ENCODE measurements around the gene PRLH.

PRLH gene

DNA sequence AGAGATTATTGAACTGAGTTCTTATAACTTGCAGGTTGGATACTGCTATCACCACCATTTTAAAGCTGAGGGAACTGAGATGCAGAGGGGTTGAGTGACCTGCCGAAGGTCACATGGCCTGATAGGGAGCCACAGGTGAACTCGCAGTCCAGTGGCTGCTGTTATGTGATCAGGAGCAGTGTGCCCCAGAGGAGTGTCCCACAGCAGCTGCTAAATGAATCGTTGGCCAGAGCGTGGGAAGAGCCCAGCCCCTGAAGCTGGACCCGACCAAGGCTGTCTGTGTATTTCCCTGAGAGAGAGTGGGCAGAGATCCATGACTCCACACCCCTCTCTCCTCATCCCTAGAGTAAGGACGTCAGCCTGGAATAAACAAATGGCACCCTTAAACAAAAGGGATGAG, 26.7 kb upstream of the PRLH start:
- no peak for DNase-seq (ENCODE audit: low read depth in 2 of 2)

DNA sequence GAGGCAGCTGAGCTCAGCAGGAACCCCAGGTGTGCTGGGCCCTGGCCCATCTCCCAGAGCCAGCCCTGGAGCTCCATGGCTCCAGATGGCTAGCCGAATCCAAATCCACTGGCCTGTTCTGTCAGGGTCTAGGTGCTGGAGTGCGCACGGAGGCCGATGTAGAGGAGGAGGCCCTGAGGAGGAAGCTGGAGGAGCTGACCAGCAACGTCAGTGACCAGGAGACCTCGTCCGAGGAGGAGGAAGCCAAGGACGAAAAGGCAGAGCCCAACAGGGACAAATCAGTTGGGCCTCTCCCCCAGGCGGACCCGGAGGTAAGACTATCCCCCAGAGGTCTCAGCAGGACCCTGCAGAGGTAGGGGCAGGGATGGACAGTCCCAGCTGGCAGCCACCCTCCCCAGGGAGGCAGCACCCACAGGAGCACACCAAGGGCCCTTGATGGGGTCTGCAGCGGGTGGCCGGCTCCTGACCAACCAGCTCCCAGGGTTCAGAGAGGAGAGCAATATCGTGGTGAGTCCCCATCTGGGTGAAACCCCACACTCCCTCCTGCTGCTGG, 26.1 kb upstream of the PRLH start:
- no peak for DNase-seq (ENCODE audit: low read depth in 2 of 2)

DNA sequence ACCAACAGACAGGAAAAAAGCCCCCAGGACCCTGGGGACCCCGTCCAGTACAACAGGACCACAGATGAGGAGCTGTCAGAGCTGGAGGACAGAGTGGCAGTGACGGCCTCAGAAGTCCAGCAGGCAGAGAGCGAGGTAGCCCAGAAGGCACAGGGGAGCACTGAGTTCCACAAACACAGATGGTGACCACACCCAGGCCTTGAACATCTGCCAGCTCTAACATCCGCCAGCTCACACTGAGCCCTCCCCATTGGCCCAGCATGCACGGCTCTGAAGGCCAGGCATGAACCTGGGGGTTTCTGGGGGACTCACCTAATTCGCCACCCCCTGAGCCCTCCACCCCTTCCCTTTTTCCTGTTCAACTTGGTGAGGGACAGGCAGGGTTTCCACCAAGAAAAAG, 25.6 kb upstream of the PRLH start:
- no peak for DNase-seq (ENCODE audit: low read depth in 2 of 2)

DNA sequence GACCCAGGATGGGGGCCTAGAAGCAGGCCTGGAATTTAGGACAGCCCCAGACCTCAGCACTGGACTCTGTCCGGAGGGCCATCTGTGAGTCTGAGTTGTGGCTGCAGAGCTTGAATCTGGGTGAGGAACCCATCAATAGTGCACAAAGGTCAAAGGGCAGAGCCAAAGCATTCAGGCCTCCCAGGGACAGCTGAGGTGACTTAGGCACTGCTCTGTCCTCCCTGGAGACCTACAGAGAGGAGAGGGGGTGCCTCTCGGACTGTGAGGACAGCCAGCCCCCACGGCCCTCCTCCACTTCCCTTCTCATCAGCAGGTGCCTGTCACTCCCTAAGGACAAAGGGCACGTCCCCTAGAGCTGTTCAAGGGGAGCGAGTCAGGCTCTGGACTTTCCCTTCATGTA, 25.1 kb upstream of the PRLH start:
- no peak for DNase-seq (ENCODE audit: low read depth in 2 of 2)

DNA sequence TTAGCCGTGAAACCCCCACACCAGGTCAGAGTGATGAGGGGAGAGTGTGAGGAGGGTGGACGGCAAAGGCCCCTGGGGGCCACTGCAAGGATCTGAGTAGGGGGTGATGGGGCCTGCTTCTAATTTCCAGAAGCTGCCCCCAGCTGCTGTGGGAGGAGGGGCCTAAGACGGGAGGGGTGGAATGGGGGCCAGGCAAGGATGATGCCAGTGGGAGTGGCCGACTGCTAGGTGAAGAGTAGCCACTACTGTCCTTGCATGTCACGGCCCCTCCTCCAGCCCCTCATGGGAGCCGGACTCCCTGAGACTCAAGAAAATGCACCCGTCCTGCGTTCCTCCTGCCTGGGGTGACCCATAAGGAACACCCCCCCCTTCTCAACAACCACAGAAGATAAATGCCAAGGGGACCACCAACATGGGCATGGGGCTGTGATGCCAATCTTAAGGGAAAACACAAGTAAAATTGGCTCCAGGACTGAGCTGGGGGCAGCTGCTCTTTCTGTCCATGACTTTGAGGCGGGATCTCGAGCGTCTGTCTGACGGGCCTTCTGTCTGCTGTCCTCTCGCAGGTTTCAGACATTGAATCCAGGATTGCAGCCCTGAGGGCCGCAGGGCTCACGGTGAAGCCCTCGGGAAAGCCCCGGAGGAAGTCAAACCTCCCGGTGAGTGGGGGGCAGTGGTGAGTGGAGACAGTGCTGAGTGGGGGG, 24.2 kb upstream of the PRLH start:
- no peak for DNase-seq (ENCODE audit: low read depth in 2 of 2)

DNA sequence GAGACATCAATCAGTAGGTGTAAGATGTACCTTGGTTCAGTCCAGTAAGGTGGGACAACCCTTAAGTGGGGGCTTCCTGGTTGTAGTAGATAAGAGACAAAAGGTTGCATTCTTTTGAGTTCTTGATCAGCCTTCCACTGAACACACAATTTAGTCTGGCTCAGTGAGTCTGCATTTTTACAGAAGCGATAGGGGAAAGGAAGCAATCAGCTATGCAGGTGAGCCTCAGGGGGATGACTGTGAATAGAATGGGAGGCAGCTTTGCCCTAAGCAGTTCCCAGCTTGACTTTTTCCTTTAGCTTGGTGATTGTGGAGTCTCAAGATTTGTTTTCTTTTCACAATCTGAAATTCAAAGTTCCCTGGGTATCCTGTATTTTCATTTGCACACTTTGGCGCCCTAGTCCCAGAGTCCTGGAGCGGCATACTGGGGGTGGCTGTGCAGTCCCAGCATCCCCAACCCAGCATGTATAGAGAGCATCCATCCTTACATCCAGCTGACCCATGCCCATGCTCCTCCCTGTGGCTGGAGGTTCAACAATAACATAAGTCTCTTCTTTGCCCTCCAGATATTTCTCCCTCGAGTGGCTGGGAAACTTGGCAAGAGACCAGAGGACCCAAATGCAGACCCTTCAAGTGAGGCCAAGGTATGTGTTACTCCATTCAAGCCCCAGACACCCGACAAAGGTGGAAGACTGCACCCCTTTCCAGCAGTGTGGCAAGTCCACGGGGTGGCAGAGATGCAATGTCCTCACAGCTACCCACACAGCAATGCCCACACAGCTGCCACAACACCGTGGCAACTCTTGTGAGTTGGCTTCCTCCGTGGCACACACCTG, 20.1 kb upstream of the PRLH start:
- DNase-seq (ENCODE audit: low read depth in 2 of 2), result no peak

DNA sequence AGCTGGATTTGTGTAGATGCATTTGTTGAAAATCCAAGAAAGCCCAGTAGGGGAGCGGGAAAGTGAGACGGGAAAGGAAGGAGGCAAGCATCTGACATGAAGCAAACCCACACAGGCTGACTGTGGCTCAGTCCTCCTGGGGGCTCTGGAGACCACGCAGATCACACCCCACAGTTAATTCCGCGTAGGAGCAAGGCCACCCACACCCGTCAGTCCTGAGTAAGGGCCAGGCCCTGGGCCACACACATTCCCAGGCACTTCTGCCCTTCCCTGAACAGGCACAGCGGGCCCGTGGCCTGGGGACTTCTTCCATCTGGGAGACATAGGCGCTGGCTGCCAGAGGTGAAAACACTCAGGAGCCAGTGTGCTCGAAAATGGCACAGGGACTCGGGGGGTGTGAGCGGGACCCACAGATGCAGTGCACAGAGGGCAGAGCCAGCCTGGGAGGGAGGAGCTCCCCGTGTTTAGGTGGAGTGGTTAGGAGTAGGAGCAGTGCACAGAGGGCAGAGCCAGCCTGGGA, 19.4 kb upstream of the PRLH start:
- no peak for DNase-seq (ENCODE audit: low read depth in 2 of 2)

DNA sequence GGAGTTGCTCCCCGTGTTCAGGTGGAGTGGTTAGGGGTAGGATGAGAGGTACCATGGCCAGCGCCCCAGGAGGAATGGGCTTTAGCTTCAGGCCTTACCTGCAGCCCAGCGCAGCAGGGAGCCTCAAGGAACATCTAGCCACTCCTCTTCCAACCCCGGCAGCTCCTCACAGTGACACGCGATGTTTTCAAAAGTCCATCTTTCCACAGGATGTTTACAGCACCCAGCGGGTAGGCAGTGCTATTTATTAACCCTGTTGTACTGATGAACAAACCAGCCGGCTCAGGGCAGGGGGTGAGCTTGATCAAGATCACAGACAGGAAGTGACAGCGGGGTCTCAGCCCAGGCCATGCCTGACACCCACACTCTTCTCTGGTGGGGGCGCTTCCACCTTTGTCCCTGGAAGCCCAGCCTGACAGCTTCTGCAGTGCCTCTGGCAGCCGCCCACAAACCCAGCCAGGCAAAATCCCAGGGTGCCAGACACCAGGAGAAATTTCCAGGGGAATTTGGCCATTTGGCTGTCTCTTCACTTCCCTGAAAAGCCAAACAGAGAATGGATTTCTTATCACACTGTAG, 18.4 kb upstream of the PRLH start:
- no peak for DNase-seq (ENCODE audit: low read depth in 2 of 2)

DNA sequence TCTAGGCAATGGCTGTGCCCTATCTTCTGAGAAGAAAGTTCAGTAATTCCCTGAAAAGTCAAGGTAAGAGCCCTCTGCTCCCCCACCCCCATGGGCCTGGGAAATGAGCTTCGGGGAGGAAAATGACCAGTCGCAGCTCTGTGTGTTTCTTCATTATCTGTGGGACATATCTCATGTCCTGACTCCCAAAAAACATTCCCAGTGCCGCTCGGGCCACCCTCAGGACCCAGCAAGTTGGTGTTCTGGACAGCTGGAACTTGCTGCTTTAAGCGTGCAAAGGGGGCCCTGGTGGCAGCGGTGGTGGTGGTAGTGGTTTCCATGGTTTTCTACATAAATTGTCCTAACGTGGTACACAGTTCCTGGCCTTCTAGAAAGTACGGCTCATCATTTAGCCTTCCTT, 17.2 kb upstream of the PRLH start:
- DNase-seq (ENCODE audit: low read depth in 2 of 2), result no peak

DNA sequence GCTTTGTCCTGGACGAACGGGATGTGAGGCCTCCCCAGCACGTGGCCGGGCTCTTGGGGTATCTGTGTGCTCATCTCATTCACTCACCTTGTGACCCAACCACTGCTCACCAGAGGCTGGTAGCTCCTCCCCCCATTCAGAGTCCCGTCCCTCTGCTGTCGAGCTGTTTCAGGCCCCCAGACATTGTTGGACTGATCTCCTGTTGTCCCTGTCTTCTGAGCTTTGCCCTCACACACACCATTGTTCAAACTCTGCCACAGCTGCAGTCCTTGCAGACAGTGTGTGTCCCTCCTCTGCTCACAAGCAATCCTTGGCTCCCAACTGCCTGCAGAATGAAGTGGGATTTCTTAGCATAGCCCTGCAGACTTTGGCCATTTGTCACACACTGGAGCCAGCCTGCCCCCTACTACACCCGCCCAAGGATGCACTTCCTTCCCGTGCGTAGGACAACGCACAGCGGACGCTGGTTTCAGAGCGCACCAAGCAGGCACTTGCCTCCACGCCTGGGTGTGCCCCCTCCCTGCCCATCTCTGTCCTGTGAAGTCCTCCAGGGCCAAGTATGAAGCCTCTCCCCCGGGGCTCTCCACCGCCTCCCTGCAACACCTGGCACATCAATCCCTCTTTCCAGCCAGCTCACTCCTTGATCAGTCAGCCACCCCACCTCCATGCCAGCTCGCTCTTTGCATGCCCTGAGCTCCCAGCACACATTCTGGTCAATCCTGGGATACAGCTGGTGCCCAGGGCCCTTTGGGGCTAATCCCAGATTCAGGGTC, 16.5 kb upstream of the PRLH start:
- no peak for DNase-seq (ENCODE audit: low read depth in 2 of 2)

DNA sequence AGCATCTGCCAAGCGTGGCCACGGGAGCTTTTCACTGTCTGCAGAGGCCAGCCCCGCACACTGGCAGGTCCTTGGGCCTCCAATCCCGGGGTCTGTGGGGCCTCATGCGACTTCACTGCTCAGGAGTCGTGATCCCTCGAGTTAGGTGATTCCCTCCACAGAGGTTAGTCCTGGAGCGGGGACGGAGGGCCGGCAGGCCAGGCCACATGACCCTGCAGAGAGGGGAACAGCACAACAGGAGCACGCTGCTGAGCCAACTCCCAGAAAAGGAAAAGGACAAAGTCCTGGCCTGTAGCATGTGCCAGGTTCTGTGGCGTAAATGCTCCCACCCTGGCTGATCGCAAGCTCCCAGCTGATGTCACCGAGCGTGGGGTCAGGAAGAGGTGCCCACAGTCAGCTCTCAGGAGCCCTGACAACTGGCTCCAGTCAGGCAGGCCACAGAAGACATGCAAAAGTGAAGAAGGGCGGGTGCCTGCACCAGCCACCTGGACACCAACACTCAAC, 15.3 kb upstream of the PRLH start:
- DNase-seq (ENCODE audit: low read depth in 2 of 2), result no peak

DNA sequence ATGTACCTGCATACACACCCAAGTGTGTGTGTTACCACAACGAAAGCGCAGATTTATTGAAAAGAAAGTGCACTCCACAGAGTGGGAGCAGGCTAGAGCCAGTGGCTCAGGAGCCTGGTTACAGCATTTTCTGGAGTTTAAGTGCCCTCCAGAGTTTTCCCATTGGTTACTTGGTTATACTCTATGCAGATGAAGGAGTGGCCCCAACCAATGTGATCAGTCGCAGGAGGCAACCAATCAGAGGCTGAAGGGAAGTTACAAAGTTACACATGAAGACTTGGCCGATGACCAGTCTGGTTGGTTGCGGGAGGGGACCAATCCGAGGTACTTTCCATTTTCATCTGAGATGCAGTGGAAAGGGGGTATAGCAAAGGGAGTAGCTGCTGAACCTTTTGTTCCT, 13.5 kb upstream of the PRLH start:
- no peak for DNase-seq (ENCODE audit: low read depth in 2 of 2)

DNA sequence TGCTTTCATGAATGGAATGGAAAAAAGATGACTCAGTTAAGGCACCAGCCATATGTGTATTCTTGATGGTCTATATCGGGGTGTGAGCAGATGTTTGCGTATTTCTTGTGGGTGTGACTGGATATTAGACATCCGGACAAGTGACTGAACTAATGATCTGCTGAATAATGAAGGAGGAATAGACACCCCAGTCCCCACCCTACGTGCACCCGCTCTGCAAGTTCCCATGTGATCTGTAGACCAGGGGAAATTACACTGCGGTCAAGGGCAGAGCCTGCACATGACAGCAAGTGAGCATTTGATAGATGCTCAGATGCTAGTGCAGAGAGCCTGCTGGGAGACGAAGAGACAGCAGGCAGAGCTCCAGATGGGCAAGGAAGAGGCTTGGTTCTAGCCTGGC, 12.4 kb upstream of the PRLH start:
- no peak for DNase-seq (ENCODE audit: low read depth in 2 of 2)

DNA sequence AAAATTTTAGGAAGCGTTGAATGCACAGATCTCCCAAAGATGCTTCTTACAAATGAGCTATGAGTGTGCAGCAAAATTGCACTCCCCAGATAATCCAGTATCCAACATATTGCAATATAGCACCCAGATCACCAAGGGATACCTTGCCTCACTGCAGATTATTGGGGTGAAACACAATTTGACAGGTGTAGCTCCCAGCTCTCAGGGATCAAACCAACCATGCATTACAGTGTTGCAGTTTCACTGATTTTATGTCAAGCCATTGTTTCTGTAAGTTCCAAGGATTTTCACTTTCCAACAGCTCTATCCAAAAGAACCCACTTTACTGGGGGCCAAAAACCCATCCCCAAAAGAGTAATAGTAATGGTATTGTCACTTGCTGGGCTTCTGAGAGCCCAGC, 10.8 kb upstream of the PRLH start:
- no peak for DNase-seq (ENCODE audit: low read depth in 2 of 2)

DNA sequence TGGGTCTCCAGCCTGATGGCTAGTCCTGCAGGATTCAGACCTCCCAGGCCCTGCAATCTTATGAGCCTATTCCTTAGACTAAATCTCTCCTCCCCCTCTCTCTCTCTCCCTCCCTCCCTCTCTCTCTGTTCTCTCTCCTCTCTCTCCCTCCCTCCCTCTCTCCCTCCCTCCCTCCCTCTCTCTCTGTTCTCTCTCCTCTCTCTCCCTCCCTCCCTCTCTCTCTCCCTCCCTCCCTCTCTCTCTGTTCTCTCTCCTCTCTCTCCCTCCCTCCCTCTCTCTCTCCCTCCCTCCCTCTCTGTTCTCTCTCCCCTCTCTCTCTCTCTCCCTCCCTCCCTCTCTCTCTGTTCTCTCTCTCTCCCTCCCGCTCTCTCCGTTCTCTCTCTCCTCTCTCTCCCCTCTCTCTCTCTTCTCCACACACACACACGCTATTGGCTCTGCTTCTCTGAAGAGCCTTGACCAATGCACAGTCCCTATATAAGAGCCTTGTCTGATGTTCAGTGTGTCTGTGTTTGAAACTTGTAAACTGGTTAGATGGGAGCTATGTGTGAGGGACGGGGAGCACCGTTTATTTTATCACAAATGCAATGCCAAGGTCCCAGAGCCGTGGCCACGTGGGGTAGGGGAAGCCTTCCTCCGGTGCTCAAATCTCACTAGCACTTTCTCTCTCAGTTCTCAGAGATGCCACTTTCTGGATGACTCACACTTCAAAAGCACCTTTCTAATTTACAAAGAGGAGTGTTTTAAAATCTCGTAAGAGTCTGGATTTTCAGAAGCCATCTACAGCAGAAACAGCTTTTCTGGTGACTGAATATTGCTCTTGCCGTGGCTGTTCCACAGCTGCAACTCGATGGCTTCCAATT, 9.4 kb upstream of the PRLH start:
- DNase-seq (ENCODE audit: low read depth in 2 of 2), result no peak

DNA sequence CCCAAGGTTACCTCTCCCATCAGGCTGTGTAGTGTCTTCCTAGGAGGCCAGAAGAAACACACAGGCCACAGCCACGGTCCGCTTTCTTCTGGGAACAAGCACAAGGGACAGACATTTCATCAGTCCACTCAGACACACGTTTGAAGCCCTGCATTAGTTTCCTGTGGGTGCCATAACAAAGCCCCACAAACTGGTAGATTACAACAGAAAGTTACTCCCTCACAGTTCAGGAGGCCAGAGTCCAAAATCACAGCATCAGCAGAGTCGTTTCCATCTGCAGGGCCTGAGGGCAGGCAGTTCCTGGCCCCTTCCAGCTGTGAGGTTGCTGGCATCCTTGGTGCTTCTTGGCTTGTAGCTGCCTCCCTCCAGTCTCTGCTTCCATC, 8.8 kb upstream of the PRLH start:
- DNase-seq (ENCODE audit: low read depth in 2 of 2), result no peak

DNA sequence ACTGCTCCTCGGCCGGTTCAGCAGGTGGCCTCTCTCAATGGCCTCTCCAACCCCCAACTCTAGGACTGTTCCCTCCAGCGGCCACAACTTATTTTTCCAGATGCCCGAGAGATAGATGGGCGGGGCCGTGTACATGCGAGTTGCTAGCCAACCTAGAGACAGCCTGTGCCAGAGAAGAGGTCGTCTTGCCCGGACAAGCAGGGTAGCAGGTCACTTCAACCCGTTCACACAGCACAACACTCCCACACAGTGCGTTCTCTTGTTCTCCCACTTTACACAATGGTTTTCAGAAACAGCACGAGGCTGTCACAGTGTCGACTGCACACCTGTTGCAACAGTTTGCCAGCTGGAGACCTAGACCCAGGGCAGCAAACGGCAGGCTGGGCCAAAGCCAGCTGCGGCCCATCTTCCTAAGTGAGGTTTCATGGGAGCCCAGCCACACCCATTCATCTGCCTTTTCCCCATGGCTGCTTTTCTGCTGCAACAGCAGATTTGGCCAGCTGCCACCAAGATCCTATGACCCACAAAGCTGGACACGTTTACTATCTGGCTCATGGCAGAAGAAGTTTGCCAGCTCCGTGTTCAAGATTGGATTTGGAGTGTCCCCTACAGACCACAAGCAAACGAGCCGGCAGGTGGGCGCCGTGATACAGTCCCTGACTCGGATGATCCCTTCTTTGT, 7.3 kb upstream of the PRLH start:
- no peak for DNase-seq (ENCODE audit: low read depth in 2 of 2)

DNA sequence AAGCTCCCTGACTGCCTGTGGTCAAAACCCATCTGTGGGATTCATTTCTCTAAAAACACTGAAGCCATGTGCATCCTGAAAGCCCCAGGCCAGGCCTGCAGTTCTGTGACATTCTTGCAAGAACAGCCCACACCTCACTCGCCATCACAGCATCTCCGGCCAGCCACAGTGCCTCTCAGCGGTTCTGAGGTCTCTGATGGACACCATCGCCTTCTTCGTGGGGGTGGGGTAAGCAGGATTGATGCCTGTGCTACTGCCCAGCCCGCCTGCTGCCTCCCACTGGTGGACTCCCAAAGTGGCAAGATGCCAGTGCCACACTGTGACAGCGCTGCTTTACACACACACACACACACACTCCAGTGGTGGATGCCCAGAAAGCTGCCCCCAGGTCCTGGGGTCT, 5.2 kb upstream of the PRLH start:
- no peak for DNase-seq (ENCODE audit: low read depth in 2 of 2)

DNA sequence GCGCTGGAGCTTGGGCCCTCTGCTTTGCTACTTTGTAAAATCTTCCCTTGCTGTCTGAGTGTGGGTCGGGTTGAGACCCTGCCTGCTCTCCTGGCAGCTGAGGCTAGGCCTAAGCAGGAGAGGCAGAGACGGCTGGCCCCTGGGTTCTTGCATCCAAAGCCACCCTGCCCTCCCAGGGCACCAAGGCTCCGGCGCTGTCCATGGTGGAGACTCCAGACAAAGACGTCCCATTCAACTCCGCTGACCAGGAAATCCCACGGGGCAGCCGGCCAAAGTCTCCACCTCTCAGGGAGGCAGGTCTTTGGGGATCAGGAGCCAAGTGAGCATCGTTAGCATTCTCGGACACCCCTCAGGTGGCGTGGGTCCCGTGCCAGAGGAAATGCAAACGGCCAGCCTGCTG, 2.6 kb upstream of the PRLH start:
- no peak for DNase-seq (ENCODE audit: low read depth in 2 of 2)

DNA sequence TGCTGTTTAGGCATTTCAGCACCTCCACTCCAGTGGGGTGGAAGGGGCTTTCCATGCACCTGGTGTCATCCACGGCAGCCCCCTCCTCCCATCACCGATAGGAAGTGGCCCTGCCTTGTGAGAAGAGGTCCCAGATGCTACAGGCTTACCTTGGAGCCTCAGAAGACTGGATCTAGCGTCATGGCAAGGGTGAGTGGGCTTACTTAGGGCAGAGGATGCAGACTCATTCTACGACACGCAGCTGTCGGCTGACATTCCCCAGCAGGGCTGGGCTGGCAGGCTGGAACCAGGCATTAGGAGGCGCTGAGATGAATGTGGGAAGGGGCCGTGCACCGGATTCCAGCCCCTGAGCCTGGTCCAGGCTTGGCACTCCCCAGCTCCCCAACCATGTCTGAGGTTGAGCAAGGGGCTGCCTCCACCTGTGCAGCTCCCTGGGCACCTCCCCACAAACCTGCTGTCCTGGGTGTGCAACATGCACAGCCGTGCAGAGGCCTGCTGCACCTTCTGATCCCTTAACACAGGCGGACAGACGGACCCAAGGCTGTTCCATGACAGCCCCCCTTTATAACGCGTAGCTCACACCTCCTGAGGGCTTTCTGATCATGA, 1.7 kb upstream of the PRLH start:
- no peak for DNase-seq (ENCODE audit: low read depth in 2 of 2)

Measured in stimulated activated CD8-positive, alpha-beta memory T cell treated with anti-CD3 and anti-CD28 coated beads, Interleukin-15, amount 100 ng/mL, for 4 hours (primary cell).